H1 (cell line): Measurements from ENCODE around the gene PDE1A. TPM values are rescaled to one million over a fixed set of nuclear protein-coding genes. Genes with fewer than 3 reads are reported as not detected.

ENCODE experiments used
- POLR2A ChIP-seq, 2 experiments: IDR thresholded peaks; 1 replicate in 1 of 2; 2 replicates in 1 of 2; pipeline ENCODE4 v1.6.1; 2011; ENCODE audit warnings: low read depth in 2 of 2, low read length in 2 of 2, mild to moderate bottlenecking in 2 of 2; ENCODE audit errors: control extremely low read depth in 1 of 2
- SUZ12 ChIP-seq: fragments of 200-600 bp; sonication (generic); IDR thresholded peaks from 2 replicates; pipeline ENCODE4 v1.6.1; 2012; ENCODE audit warnings: mild to moderate bottlenecking, inconsistent platforms, low read length, moderate library complexity, mixed read lengths
- TAF1 ChIP-seq: IDR thresholded peaks from 2 replicates; pipeline ENCODE4 v1.6.1; 2011; ENCODE audit warnings: mild to moderate bottlenecking, low read depth, low read length
- YY1 ChIP-seq: IDR thresholded peaks from 2 replicates; pipeline ENCODE4 v1.6.1; 2011; ENCODE audit warnings: low read depth, mild to moderate bottlenecking, low read length
- polyA plus RNA-seq, 7 experiments: library from polyadenylated mRNA; depleted of rRNA in 3 of 7; stranded (reverse) in 5 of 7; unstranded in 2 of 7; fragments of >200 nt in 5 of 7; fragments of 200-250 nt in 2 of 7; gene quantifications; 1 replicate in 5 of 7; 2 replicates in 1 of 7; 4 replicates in 1 of 7; pipeline versions ENCODE4 v1.2.1 to v1.2.3, GENCODE V29; 2011 to 2013; ENCODE audit warnings: missing spikeins in 2 of 7, mixed read lengths in 2 of 7
- total RNA-seq: library from RNA; stranded (reverse); fragmentation: NEBNext Ultra II Directional; extraction: Animal tissue kit (Norgen Biotek cat#: 25700); gene quantifications from 2 replicates; pipeline ENCODE4 v1.2.1, GENCODE V29; 2021
- TF ChIP-seq, protein P1 (sequence below): IDR thresholded peaks from 2 replicates; pipeline ENCODE4 v1.6.1; 2012; ENCODE audit warnings: low read length, inconsistent platforms

Gene PDE1A
- total and polyA plus RNA-seq, 2 of the 8 experiments (the other 6 are each of a cell fraction or from before 2014, with no cell fraction given) = 0.34 TPM; not detected in 1

DNA sequence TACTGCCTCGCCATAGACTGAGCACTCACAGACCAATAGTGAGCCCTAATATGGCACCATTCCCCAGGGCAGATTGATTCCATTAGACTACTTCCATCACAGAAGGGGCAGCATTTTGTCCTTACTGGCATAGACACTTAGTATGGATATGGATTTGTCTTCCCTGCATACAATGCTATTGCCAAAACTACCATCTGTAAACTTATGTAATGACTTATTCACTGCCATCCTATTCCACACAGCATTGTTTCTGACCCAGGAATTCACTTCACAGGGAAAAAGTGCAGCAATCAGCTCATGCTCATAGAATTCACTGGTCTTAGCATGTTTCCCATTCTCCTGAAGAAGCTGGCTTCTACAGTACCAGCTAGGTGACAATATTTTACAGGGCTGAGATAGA, 262.1 kb downstream of the PDE1A start (continued):
- TF ChIP-seq, protein P1, sequence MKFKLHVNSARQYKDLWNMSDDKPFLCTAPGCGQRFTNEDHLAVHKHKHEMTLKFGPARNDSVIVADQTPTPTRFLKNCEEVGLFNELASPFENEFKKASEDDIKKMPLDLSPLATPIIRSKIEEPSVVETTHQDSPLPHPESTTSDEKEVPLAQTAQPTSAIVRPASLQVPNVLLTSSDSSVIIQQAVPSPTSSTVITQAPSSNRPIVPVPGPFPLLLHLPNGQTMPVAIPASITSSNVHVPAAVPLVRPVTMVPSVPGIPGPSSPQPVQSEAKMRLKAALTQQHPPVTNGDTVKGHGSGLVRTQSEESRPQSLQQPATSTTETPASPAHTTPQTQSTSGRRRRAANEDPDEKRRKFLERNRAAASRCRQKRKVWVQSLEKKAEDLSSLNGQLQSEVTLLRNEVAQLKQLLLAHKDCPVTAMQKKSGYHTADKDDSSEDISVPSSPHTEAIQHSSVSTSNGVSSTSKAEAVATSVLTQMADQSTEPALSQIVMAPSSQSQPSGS = no peak
- TF ChIP-seq YY1 (no peak), TAF1 (no peak), SUZ12 (no peak), POLR2A (IDR thresholded peaks at IDR 0.05; ENCODE audit: control extremely low read depth in 1 of 2, low read depth in 2 of 2, low read length in 2 of 2) (no peak)
